Vagina (tissue), 2 donors: ENCODE measurements around the gene KCNG2.

Experiments
- POLR2A ChIP-seq, 2 donors: fragments of 450-650 bp; IDR thresholded peaks; one replicate each; pipeline ENCODE4 v1.6.1; 2017; ENCODE audit warnings: antibody characterized with exemption in 2 of 2, mild to moderate bottlenecking in 2 of 2, moderate library complexity in 2 of 2
- TF ChIP-seq, protein P1 (sequence below), 3 experiments: fragments of 450-650 bp in 2 of 3; fragments of 200-600 bp in 1 of 3; sonication (generic) in 1 of 3; IDR thresholded peaks; one replicate each; pipeline ENCODE4 v1.5.1; 2017 to 2019; ENCODE audit warnings: antibody characterized with exemption in 3 of 3, mild to moderate bottlenecking in 2 of 3, moderate library complexity in 2 of 3

DNA sequence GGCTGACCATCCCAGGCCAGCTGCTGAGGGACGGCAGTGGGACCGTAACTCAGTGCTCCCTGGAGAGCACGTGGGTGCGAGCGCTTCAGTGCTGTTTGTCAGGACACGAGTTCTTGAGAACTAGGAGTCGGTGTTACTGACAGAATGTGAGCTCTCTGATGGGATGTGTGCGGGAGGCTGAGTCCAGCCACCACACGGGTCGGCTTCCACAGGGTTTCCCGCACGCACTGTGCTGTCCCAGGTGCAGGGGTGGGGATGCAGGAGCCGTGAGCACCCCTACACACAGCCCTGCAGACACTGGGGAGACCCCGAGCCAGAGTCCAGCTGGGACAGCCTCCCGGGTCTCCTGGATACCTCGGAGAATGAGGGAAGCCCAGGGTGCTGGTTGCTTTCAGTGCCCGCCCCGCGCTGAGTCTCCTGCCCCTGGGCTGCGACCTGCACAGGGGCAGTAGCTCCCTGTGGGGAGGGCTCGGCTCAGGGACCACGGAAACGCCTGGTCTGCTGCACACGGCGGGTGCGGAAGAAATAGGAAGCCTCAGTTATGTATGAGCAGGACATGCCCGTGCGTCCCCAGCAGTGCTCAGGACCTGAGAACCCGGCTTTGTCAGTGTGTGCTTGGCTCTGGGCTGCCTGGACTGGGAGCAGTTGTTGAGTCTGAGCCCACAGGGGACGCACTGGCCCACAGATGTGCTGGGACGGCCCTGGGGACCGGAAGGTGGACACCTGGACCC lies 71.2 kb downstream of the KCNG2 start:
- TF ChIP-seq POLR2A (IDR thresholded peaks at IDR 0.05) = no peak
- TF ChIP-seq, protein P1, sequence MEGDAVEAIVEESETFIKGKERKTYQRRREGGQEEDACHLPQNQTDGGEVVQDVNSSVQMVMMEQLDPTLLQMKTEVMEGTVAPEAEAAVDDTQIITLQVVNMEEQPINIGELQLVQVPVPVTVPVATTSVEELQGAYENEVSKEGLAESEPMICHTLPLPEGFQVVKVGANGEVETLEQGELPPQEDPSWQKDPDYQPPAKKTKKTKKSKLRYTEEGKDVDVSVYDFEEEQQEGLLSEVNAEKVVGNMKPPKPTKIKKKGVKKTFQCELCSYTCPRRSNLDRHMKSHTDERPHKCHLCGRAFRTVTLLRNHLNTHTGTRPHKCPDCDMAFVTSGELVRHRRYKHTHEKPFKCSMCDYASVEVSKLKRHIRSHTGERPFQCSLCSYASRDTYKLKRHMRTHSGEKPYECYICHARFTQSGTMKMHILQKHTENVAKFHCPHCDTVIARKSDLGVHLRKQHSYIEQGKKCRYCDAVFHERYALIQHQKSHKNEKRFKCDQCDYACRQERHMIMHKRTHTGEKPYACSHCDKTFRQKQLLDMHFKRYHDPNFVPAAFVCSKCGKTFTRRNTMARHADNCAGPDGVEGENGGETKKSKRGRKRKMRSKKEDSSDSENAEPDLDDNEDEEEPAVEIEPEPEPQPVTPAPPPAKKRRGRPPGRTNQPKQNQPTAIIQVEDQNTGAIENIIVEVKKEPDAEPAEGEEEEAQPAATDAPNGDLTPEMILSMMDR (IDR thresholded peaks at IDR 0.05) = no peak
